ENCODE results near the gene OR11A1.

DNA sequence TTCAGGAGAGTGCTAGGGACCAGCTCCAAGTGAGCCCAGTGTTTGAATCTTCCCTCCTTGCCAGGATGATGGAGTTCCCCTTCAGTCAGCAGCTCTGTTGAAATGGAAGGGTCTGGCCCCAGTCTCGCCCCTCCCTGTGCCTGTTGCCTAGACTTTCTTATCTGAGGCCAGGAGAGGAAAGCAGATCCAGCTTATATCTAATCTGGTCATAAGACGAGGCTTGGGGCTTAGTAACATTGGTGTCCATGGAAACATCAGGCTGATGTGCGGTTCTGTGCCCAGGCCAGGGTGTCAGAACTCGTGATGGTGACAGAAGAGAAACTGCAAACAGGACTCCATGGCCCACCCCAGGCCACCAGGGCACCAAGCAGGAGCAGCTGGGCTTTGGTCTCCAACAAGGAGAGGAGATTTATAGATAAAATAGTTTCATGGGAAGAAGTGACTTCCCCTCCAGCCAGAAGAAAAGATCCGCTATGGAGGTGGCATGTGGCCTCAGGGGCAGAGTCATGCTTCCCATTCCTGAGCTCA lies 21.1 kb upstream of the OR11A1 start:
- TF ChIP-seq EZH2phosphoT487 (IDR thresholded peaks at IDR 0.05; ENCODE audit: borderline replicate concordance, low read depth) (no peak), TCF12 (IDR thresholded peaks at IDR 0.05) (no peak), MEF2A (IDR thresholded peaks at IDR 0.05; ENCODE audit: borderline replicate concordance, low read depth) (no peak), GABPA (IDR thresholded peaks at IDR 0.05; ENCODE audit: low read depth) (no peak), RCOR1 (IDR thresholded peaks at IDR 0.05; ENCODE audit: low read length) (no peak)
- TF ChIP-seq, protein P1, sequence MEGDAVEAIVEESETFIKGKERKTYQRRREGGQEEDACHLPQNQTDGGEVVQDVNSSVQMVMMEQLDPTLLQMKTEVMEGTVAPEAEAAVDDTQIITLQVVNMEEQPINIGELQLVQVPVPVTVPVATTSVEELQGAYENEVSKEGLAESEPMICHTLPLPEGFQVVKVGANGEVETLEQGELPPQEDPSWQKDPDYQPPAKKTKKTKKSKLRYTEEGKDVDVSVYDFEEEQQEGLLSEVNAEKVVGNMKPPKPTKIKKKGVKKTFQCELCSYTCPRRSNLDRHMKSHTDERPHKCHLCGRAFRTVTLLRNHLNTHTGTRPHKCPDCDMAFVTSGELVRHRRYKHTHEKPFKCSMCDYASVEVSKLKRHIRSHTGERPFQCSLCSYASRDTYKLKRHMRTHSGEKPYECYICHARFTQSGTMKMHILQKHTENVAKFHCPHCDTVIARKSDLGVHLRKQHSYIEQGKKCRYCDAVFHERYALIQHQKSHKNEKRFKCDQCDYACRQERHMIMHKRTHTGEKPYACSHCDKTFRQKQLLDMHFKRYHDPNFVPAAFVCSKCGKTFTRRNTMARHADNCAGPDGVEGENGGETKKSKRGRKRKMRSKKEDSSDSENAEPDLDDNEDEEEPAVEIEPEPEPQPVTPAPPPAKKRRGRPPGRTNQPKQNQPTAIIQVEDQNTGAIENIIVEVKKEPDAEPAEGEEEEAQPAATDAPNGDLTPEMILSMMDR (IDR thresholded peaks at IDR 0.05) = no peak
- TF ChIP-seq, protein P2, sequence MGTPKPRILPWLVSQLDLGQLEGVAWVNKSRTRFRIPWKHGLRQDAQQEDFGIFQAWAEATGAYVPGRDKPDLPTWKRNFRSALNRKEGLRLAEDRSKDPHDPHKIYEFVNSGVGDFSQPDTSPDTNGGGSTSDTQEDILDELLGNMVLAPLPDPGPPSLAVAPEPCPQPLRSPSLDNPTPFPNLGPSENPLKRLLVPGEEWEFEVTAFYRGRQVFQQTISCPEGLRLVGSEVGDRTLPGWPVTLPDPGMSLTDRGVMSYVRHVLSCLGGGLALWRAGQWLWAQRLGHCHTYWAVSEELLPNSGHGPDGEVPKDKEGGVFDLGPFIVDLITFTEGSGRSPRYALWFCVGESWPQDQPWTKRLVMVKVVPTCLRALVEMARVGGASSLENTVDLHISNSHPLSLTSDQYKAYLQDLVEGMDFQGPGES (IDR thresholded peaks at IDR 0.05; ENCODE audit: low read depth, low read length) = no peak

Measured in SK-N-SH (cell line).